WTC11 (cell line): Measurements from ENCODE around the gene SRGAP1. TPM values are rescaled to one million over a fixed set of nuclear protein-coding genes. Genes with fewer than 3 reads are reported as not detected.
A peak's percentile ranks its signal among the peaks of the same experiment; 100 is the strongest.

Experiments used
- ATAC-seq: fragments of 200-7000 bp; cut with Tn5 transposase; 2 replicates; pipeline ENCODE4 v1.10.0; 2021; ENCODE audit warnings: mild to moderate bottlenecking, moderate library complexity
- CTCF ChIA-PET: fragments of 300-600 bp; sonication (Branson Sonifier 250); formaldehyde crosslinking; loops from one replicate; lab custom pipeline; 2021; ENCODE audit warnings: antibody characterized with exemption; lab: Charles Lee
- POLR2A ChIA-PET: fragments of 350-600 bp; sonication (Branson Sonifier 250); formaldehyde crosslinking; loops from one replicate; lab custom pipeline; 2021; ENCODE audit warnings: antibody characterized with exemption; lab: Charles Lee
- DNase-seq: peaks from one replicate; pipeline ENCODE4 v3.0.0; 2021; ENCODE audit warnings: low spot score
- H3K27ac Mint-ChIP-seq: 2 replicates; pipeline ENCODE4 v1.8.0; 2021; ENCODE audit warnings: mixed read lengths
- H3K27me3 Mint-ChIP-seq: 2 replicates; pipeline ENCODE4 v1.8.0; 2021; ENCODE audit warnings: low read depth, mild to moderate bottlenecking, moderate library complexity, mixed read lengths
- H3K36me3 Mint-ChIP-seq: 2 replicates; pipeline ENCODE4 v1.8.0; 2021; ENCODE audit warnings: mixed read lengths
- H3K4me1 Mint-ChIP-seq: 2 replicates; pipeline ENCODE4 v1.8.0; 2022; ENCODE audit warnings: mixed read lengths
- H3K4me3 Mint-ChIP-seq: 2 replicates; pipeline ENCODE4 v1.8.0; 2021; ENCODE audit warnings: mild to moderate bottlenecking, moderate library complexity, mixed read lengths
- H3K9me3 Mint-ChIP-seq: 2 replicates; pipeline ENCODE4 v1.8.0; 2021; ENCODE audit warnings: mixed read lengths
- CBFB ChIP-seq: sonication (generic); formaldehyde crosslinking; IDR thresholded peaks from 2 replicates; pipeline ENCODE4 v1.8.1; 2022; ENCODE audit warnings: mild to moderate bottlenecking, low read depth, missing genetic modification reagents
- GABPB1 ChIP-seq: sonication (generic); formaldehyde crosslinking; IDR thresholded peaks from 2 replicates; pipeline ENCODE4 v1.8.1; 2023; ENCODE audit warnings: mild to moderate bottlenecking, missing genetic modification reagents
- GRHL2 ChIP-seq: fragments of 250-450 bp; sonication (Bioruptor Pico); IDR thresholded peaks from 2 replicates; pipeline ENCODE4 v1.8.0; 2022; ENCODE audit warnings: mild to moderate bottlenecking, moderate library complexity; ENCODE audit not compliant: insufficient replicate concordance, severe bottlenecking
- HMGA2 ChIP-seq: fragments of 250-450 bp; sonication (Bioruptor Pico); IDR thresholded peaks from 2 replicates; pipeline ENCODE4 v1.4.0; 2021; ENCODE audit warnings: mild to moderate bottlenecking, moderate library complexity
- JAZF1 ChIP-seq: fragments of 250-450 bp; sonication (Bioruptor Pico); IDR thresholded peaks from 2 replicates; pipeline ENCODE4 v1.9.0; 2021; ENCODE audit warnings: moderate library complexity, mild to moderate bottlenecking, inconsistent platforms
- MXD4 ChIP-seq: fragments of 250-450 bp; sonication (Bioruptor Pico); IDR thresholded peaks from 2 replicates; pipeline ENCODE4 v1.8.0; 2021; ENCODE audit warnings: mild to moderate bottlenecking, moderate library complexity, borderline replicate concordance
- MYBL2 ChIP-seq: sonication (generic); formaldehyde crosslinking; IDR thresholded peaks from 2 replicates; pipeline ENCODE4 v1.8.1; 2023; ENCODE audit warnings: mild to moderate bottlenecking, moderate library complexity, missing genetic modification reagents
- NR3C1 ChIP-seq: sonication (generic); formaldehyde crosslinking; conservative IDR thresholded peaks from 2 replicates; pipeline ENCODE4 v1.8.1; 2023; ENCODE audit warnings: low read depth, mild to moderate bottlenecking, missing genetic modification reagents
- OVOL2 ChIP-seq: fragments of 250-450 bp; sonication (Bioruptor Pico); IDR thresholded peaks from 2 replicates; pipeline ENCODE4 v1.9.0; 2021; ENCODE audit warnings: mild to moderate bottlenecking, borderline replicate concordance
- SMAD4 ChIP-seq: sonication (generic); formaldehyde crosslinking; IDR thresholded peaks from 2 replicates; pipeline ENCODE4 v1.8.0; 2022; ENCODE audit warnings: mild to moderate bottlenecking, missing genetic modification reagents
- TCF7 ChIP-seq: sonication (generic); formaldehyde crosslinking; IDR thresholded peaks from 2 replicates; pipeline ENCODE4 v1.8.0; 2022; ENCODE audit warnings: mild to moderate bottlenecking, low read depth, missing genetic modification reagents, moderate library complexity
- total RNA-seq: library from RNA; stranded (reverse); gene quantifications from 3 replicates; pipeline ENCODE4 v1.2.3, GENCODE V29; 2021
- TF ChIP-seq, protein P1 (sequence below): sonication (generic); formaldehyde crosslinking; IDR thresholded peaks from 2 replicates; pipeline ENCODE4 v1.8.0; 2022; ENCODE audit warnings: mild to moderate bottlenecking, missing genetic modification reagents
- TF ChIP-seq, protein P2 (sequence below): sonication (generic); formaldehyde crosslinking; conservative IDR thresholded peaks from 2 replicates; pipeline ENCODE4 v1.8.1; 2023; ENCODE audit warnings: mild to moderate bottlenecking, low read depth, missing genetic modification reagents, moderate library complexity
- TF ChIP-seq, protein P3 (sequence below): sonication (generic); formaldehyde crosslinking; IDR thresholded peaks from 2 replicates; pipeline ENCODE4 v1.8.1; 2022; ENCODE audit warnings: mild to moderate bottlenecking, missing genetic modification reagents, moderate library complexity, borderline replicate concordance
- TF ChIP-seq, protein P4 (sequence below): sonication (generic); formaldehyde crosslinking; IDR thresholded peaks from 2 replicates; pipeline ENCODE4 v1.8.1; 2022; ENCODE audit warnings: low read depth, mild to moderate bottlenecking, moderate library complexity, missing genetic modification reagents, borderline replicate concordance
- TF ChIP-seq, protein P5 (sequence below): sonication (generic); formaldehyde crosslinking; IDR thresholded peaks from 2 replicates; pipeline ENCODE4 v1.8.1; 2022; ENCODE audit warnings: missing genetic modification reagents, borderline replicate concordance
- TF ChIP-seq, protein P6 (sequence below): sonication (generic); formaldehyde crosslinking; IDR thresholded peaks from 2 replicates; pipeline ENCODE4 v1.8.0; 2022; ENCODE audit warnings: missing genetic modification reagents
- TF ChIP-seq, protein P7 (sequence below): sonication (generic); formaldehyde crosslinking; IDR thresholded peaks from 2 replicates; pipeline ENCODE4 v1.8.1; 2023; ENCODE audit warnings: mild to moderate bottlenecking, missing genetic modification reagents, borderline replicate concordance

SRGAP1 gene
- total RNA-seq, 1 experiment from 2014 or later: 10.3 TPM

DNA sequence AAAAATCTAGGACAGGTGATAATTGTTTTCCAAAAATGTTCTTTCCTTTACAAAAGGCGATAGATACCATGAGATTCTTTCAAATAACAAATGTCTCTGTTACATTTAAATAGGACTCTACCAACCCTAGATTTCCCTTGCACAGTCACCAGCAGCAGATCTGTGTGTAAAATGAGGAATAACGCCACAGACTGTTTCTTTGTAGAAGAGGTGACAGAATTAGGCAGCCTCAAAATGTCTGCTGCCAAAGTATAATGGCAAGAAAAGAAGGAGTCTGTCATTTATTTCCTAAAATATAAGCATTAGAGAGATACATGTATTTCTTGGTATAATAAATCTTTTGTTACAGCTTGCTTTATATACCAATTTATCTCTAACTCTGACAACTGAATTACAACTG is 8.5 kb upstream of the SRGAP1 start:
- no peaks in the 10 kb centered on the region for H3K4me1 Mint-ChIP-seq
- no peaks in the 10 kb centered on the region for H3K36me3 Mint-ChIP-seq
- ATAC-seq (no peak), DNase-seq (no peak)
- POLR2A ChIA-PET: interaction anchor here (0.7 kb wide), 1 partner anchor 346 kb away, joined by 3 read pairs; no protein-coding TSS in a partner anchor
- no peak overlapping the region for H3K4me3 Mint-ChIP-seq
- H3K27ac Mint-ChIP-seq: no peak overlapping the region
- no peak for TF ChIP-seq OVOL2
- no peak for TF ChIP-seq MXD4 (CRISPR knock-in tag)
- TF ChIP-seq MYBL2 (CRISPR knock-in tag): no peak
- TF ChIP-seq SMAD4: no peak
- TF ChIP-seq, protein P1, sequence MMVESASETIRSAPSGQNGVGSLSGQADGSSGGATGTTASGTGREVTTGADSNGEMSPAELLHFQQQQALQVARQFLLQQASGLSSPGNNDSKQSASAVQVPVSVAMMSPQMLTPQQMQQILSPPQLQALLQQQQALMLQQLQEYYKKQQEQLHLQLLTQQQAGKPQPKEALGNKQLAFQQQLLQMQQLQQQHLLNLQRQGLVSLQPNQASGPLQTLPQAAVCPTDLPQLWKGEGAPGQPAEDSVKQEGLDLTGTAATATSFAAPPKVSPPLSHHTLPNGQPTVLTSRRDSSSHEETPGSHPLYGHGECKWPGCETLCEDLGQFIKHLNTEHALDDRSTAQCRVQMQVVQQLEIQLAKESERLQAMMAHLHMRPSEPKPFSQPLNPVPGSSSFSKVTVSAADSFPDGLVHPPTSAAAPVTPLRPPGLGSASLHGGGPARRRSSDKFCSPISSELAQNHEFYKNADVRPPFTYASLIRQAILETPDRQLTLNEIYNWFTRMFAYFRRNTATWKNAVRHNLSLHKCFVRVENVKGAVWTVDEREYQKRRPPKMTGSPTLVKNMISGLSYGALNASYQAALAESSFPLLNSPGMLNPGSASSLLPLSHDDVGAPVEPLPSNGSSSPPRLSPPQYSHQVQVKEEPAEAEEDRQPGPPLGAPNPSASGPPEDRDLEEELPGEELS (CRISPR knock-in tag): no peak
- TF ChIP-seq, protein P2, sequence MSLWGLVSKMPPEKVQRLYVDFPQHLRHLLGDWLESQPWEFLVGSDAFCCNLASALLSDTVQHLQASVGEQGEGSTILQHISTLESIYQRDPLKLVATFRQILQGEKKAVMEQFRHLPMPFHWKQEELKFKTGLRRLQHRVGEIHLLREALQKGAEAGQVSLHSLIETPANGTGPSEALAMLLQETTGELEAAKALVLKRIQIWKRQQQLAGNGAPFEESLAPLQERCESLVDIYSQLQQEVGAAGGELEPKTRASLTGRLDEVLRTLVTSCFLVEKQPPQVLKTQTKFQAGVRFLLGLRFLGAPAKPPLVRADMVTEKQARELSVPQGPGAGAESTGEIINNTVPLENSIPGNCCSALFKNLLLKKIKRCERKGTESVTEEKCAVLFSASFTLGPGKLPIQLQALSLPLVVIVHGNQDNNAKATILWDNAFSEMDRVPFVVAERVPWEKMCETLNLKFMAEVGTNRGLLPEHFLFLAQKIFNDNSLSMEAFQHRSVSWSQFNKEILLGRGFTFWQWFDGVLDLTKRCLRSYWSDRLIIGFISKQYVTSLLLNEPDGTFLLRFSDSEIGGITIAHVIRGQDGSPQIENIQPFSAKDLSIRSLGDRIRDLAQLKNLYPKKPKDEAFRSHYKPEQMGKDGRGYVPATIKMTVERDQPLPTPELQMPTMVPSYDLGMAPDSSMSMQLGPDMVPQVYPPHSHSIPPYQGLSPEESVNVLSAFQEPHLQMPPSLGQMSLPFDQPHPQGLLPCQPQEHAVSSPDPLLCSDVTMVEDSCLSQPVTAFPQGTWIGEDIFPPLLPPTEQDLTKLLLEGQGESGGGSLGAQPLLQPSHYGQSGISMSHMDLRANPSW (CRISPR knock-in tag): no peak
- no peak for TF ChIP-seq CBFB
- TF ChIP-seq, protein P3, sequence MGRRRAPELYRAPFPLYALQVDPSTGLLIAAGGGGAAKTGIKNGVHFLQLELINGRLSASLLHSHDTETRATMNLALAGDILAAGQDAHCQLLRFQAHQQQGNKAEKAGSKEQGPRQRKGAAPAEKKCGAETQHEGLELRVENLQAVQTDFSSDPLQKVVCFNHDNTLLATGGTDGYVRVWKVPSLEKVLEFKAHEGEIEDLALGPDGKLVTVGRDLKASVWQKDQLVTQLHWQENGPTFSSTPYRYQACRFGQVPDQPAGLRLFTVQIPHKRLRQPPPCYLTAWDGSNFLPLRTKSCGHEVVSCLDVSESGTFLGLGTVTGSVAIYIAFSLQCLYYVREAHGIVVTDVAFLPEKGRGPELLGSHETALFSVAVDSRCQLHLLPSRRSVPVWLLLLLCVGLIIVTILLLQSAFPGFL (CRISPR knock-in tag): no peak
- TF ChIP-seq GRHL2 (CRISPR knock-in tag): no peak
- TF ChIP-seq HMGA2 (CRISPR knock-in tag): no peak
- no peak for TF ChIP-seq NR3C1
- TF ChIP-seq TCF7 (CRISPR knock-in tag): no peak
- no peaks in the 10 kb centered on the region for H3K27me3 Mint-ChIP-seq
- 0 out of 2 replicates have a peak, but pooled peaks cover 4% of the 10 kb centered on the region for H3K9me3 Mint-ChIP-seq
- CTCF ChIA-PET: no interaction called here

DNA sequence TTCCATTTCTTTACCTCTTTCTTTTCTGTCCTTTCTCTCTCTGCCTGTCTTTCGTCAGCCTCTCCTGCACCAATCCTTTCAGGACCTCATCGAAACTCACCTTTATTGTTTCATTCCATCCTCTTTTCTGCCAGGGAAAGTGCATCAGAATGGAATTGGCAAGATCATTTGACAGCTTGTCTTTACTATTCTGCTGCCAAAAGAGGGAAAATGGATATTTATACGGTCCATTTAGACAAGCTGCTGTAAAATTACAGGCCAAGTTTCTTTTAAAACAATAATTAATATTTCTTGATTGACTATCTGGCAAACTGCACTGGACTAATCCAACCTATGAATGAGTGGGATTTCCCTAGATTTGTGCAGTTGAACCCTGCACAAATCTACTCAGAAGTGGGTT is 7.6 kb upstream of the SRGAP1 start:
- DNase-seq: no peak
- Mint-ChIP-seq H3K36me3 (no peaks in the 10 kb centered on the region), H3K27ac (peak overlapping the region; percentile 11; the same call in 1 of the 2 replicates), H3K27me3 (no peaks in the 10 kb centered on the region), H3K4me1 (no peaks in the 10 kb centered on the region), H3K4me3 (no peak overlapping the region), H3K9me3 (no peaks in the 10 kb centered on the region)
- ChIA-PET POLR2A (interaction anchor here (0.7 kb wide), 1 partner anchor 345 kb away, joined by 3 read pairs; no protein-coding TSS in a partner anchor), CTCF (no interaction called here)
- no peak for ATAC-seq
- TF ChIP-seq, protein P4, sequence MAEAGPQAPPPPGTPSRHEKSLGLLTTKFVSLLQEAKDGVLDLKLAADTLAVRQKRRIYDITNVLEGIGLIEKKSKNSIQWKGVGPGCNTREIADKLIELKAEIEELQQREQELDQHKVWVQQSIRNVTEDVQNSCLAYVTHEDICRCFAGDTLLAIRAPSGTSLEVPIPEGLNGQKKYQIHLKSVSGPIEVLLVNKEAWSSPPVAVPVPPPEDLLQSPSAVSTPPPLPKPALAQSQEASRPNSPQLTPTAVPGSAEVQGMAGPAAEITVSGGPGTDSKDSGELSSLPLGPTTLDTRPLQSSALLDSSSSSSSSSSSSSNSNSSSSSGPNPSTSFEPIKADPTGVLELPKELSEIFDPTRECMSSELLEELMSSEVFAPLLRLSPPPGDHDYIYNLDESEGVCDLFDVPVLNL (CRISPR knock-in tag): no peak
- TF ChIP-seq, protein P5, sequence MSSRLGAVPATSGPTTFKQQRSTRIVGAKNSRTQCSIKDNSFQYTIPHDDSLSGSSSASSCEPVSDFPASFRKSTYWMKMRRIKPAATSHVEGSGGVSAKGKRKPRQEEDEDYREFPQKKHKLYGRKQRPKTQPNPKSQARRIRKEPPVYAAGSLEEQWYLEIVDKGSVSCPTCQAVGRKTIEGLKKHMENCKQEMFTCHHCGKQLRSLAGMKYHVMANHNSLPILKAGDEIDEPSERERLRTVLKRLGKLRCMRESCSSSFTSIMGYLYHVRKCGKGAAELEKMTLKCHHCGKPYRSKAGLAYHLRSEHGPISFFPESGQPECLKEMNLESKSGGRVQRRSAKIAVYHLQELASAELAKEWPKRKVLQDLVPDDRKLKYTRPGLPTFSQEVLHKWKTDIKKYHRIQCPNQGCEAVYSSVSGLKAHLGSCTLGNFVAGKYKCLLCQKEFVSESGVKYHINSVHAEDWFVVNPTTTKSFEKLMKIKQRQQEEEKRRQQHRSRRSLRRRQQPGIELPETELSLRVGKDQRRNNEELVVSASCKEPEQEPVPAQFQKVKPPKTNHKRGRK (CRISPR knock-in tag): no peak
- TF ChIP-seq, protein P6, sequence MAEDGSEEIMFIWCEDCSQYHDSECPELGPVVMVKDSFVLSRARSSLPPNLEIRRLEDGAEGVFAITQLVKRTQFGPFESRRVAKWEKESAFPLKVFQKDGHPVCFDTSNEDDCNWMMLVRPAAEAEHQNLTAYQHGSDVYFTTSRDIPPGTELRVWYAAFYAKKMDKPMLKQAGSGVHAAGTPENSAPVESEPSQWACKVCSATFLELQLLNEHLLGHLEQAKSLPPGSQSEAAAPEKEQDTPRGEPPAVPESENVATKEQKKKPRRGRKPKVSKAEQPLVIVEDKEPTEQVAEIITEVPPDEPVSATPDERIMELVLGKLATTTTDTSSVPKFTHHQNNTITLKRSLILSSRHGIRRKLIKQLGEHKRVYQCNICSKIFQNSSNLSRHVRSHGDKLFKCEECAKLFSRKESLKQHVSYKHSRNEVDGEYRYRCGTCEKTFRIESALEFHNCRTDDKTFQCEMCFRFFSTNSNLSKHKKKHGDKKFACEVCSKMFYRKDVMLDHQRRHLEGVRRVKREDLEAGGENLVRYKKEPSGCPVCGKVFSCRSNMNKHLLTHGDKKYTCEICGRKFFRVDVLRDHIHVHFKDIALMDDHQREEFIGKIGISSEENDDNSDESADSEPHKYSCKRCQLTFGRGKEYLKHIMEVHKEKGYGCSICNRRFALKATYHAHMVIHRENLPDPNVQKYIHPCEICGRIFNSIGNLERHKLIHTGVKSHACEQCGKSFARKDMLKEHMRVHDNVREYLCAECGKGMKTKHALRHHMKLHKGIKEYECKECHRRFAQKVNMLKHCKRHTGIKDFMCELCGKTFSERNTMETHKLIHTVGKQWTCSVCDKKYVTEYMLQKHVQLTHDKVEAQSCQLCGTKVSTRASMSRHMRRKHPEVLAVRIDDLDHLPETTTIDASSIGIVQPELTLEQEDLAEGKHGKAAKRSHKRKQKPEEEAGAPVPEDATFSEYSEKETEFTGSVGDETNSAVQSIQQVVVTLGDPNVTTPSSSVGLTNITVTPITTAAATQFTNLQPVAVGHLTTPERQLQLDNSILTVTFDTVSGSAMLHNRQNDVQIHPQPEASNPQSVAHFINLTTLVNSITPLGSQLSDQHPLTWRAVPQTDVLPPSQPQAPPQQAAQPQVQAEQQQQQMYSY (CRISPR knock-in tag): no peak
- TF ChIP-seq, protein P7, sequence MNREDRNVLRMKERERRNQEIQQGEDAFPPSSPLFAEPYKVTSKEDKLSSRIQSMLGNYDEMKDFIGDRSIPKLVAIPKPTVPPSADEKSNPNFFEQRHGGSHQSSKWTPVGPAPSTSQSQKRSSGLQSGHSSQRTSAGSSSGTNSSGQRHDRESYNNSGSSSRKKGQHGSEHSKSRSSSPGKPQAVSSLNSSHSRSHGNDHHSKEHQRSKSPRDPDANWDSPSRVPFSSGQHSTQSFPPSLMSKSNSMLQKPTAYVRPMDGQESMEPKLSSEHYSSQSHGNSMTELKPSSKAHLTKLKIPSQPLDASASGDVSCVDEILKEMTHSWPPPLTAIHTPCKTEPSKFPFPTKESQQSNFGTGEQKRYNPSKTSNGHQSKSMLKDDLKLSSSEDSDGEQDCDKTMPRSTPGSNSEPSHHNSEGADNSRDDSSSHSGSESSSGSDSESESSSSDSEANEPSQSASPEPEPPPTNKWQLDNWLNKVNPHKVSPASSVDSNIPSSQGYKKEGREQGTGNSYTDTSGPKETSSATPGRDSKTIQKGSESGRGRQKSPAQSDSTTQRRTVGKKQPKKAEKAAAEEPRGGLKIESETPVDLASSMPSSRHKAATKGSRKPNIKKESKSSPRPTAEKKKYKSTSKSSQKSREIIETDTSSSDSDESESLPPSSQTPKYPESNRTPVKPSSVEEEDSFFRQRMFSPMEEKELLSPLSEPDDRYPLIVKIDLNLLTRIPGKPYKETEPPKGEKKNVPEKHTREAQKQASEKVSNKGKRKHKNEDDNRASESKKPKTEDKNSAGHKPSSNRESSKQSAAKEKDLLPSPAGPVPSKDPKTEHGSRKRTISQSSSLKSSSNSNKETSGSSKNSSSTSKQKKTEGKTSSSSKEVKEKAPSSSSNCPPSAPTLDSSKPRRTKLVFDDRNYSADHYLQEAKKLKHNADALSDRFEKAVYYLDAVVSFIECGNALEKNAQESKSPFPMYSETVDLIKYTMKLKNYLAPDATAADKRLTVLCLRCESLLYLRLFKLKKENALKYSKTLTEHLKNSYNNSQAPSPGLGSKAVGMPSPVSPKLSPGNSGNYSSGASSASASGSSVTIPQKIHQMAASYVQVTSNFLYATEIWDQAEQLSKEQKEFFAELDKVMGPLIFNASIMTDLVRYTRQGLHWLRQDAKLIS (CRISPR knock-in tag): no peak
- TF ChIP-seq JAZF1 (no peak), GABPB1 (CRISPR knock-in tag) (no peak)
